Ovary (tissue), 3 donors: ENCODE measurements around the gene SBK2.

ENCODE experiments used
- CTCF ChIP-seq, 3 donors: fragments of 450-650 bp in 2 of 3; fragments of 200-600 bp in 1 of 3; IDR thresholded peaks; one replicate each; pipeline versions ENCODE4 v1.5.1 to v1.8.0; 2016 to 2022; ENCODE audit warnings: antibody characterized with exemption in 3 of 3, mild to moderate bottlenecking in 1 of 3
- EP300 ChIP-seq: sonication (generic); formaldehyde crosslinking; IDR thresholded peaks from one replicate; pipeline ENCODE4 v1.6.1; 2017; ENCODE audit warnings: antibody characterized with exemption
- POLR2A ChIP-seq: fragments of 450-650 bp; IDR thresholded peaks from one replicate; pipeline ENCODE4 v1.6.1; 2017; ENCODE audit warnings: antibody characterized with exemption, mild to moderate bottlenecking, moderate library complexity
- donor health status: DM: no; HTN: no; CAD: no.

- no peak for TF ChIP-seq CTCF (IDR thresholded peaks at IDR 0.05)
- TF ChIP-seq POLR2A: no peak
- no peak for TF ChIP-seq EP300
Measured at GRCh38 chr19:55481148-55481793, 55.7 kb downstream of the SBK2 start.
